Stimulated activated CD4-positive, alpha-beta T cell treated with anti-CD3 and anti-CD28 coated beads, Interleukin-12 subunit alpha, Interleukin-12 subunit beta, amount 100 ng/mL, for 24 hours (primary cell): Measurements from ENCODE around the gene ARHGEF16.

Experiments
- DNase-seq, 2 experiments: peaks; one replicate each; pipeline ENCODE4 v3.0.0-alpha.2; 2020; ENCODE audit warnings: low read depth in 2 of 2

Gene ARHGEF16

GRCh38 chr1:3438661-3439180 lies 15.7 kb upstream of the ARHGEF16 start:
- no peak for DNase-seq

GRCh38 chr1:3439346-3440299 lies 14.8 kb upstream of the ARHGEF16 start:
- DNase-seq = no peak

- no peak for DNase-seq
Measured at GRCh38 chr1:3440300-3440681, 14.2 kb upstream of the ARHGEF16 start.

GRCh38 chr1:3440711-3441409 lies 13.6 kb upstream of the ARHGEF16 start:
- no peak for DNase-seq

DNA sequence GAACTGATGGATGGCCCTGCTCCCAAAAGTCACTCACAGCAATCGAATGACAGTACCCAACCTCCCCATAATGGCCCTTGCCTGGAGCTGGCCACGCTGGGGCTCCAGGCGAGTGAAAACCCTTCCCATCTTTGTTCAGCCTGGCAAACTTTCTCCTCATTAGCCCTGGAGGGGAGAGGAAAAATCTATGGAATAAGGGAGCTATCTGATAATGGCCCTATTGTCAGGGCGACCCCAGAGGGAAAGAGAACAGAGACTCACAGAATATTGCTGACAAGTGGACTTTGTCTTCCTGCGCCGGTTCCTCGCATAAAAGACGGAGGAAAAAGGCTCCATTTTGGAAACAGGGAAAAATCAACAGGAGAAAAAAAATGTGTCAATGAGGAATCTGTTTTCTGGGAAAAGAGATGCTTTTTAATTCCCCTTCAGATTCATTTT lies 13.0 kb upstream of the ARHGEF16 start:
- DNase-seq = no peak

DNA sequence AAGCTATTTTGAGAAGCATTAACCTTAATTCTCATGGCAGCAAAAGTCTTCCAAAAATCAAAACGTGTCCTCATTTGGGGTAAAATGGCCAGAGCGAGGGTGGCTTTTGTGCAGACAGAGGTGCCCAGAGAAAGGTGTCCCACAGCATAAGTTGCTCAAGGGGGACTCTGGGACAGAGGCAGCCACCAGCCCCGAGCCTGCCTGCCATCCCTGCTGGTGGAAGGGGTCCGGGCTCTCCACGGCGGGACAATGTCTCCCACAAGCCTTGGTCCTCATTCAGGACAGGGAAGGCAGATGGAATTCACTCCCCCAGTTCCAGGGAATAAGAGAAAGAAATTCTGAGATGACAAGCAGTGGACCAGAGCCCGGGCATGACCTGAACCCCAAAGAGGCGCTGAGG lies 12.6 kb upstream of the ARHGEF16 start:
- DNase-seq = no peak

- no peak for DNase-seq
Measured at GRCh38 chr1:3442331-3442730, 12.1 kb upstream of the ARHGEF16 start.

GRCh38 chr1:3442901-3443300 lies 11.6 kb upstream of the ARHGEF16 start:
- DNase-seq = no peak

- DNase-seq = no peak
Measured at GRCh38 chr1:3443807-3444206, 10.7 kb upstream of the ARHGEF16 start.

DNA sequence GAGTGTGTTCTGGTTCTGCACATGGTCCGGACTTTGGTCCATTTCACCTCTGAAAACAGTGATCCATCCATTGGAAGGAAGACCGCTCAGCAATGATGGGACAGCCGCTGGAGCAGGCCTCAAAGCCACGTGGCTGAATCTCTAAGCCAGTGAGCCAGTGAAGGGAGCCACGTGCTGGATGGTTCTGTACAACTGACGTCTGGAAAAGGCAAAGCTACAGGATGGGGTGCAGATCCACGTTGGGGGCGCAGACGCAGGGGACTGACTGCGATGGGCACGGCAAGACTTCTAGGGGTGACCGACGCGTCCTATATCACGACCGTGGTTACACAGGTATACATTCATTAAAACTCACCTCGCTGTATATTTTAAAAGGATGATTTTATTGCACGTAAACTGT lies 10.2 kb upstream of the ARHGEF16 start:
- DNase-seq = no peak

DNA sequence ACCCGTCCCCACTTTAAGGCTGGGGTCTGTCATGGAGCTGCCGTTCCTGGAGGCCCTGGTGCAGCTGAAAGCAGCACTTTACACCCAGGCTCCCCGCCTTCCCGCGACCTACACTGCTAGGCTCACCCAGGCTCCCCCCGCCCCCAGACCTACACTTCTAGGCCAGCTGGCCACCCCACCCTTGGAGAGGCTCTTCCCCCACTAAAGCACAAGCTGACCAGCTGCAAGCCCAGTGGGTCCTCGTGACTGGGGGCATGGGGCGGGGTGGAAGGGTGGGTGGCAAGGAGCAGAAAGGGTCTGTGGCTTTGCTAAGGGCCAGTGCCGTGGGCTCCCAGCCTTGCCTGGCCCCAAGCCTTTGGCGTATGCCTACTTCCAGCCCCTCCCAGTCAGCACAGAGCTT lies 9.7 kb upstream of the ARHGEF16 start:
- DNase-seq = no peak

DNA sequence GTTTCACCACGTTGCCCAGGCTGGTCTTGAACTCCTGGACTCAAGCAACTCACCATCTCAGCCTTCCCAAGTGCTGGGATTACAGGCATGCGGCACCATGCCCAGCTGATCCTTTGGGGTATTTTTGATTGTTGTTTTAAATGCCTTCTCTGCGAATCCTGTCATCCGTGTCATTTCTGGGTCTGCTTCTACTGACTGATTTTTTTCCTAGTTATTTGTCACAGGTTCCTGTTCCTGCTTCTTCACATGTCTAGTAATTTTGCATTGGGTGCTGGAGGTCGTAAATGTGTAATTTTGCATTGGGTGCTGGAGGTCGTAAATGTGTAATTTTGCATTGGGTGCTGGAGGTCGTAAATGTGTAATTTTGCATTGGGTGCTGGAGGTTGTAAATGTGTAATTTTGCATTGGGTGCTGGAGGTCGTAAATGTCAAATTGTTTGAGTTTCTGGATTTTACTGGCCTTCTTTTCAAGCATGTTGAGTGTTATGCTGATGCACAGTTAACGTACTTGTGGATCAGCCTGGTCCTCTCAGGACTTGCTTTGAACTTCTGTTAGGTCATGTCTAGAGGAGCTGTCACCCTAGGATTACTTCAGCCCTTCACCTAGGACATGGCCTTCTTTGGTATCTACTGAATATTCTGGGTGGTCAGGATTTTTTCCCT lies 4.1 kb upstream of the ARHGEF16 start:
- DNase-seq = no peak

- DNase-seq = no peak
Measured at GRCh38 chr1:3450983-3451382, 3.5 kb upstream of the ARHGEF16 start.

GRCh38 chr1:3451994-3452865 lies 2.2 kb upstream of the ARHGEF16 start:
- DNase-seq = no peak

DNA sequence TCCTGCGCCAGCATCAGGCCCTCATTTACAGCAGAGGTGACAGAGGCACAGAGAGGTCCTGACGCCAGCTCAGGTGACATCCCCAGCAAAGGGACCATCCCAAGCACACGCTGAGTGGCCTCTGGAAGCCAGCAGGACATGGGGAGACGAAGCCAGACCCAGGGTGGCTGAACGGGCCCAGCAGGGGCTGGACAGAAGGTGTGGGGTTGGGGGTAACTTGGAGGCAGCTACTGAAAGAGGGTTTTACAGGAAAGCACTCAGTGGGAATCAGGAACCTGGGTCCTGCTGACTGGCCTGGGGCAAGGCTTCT lies 1.6 kb upstream of the ARHGEF16 start:
- no peak for DNase-seq

GRCh38 chr1:3453203-3453761 lies 1.2 kb upstream of the ARHGEF16 start:
- peak; percentile 51 to 74 for DNase-seq

GRCh38 chr1:3454811-3455618 lies 550 bp downstream of the ARHGEF16 start:
- no peak for DNase-seq

GRCh38 chr1:3455670-3456448 lies 1.4 kb downstream of the ARHGEF16 start:
- DNase-seq = no peak

DNA sequence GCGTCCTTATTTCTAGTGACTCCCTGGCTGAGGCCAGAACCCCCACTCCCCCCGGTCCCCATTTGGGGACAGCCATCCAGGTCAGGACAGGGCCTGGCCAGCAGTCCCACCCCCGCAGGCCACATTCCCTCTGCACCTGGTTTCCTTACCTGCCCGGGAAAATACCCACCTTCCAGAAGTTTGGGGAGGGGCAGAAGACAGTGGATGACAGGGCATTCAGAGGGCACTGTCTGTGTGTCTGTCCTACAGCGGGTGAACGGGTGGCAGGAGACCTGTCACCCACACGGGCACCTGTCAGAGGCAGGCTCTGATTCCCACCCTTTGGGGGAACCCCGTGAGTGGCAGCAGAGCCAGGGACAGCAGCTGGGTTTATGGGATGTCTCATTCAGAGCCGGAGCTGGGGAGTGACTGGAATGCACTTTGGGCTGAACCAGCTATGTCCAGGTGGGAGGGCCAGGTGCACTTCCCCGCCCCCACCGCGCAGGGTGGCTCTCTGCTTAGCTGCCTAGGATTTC lies 2.0 kb downstream of the ARHGEF16 start:
- DNase-seq = no peak
